Chondrocyte (in vitro differentiated cells): ENCODE results near the gene TBXAS1. TPM values are rescaled to one million over a fixed set of nuclear protein-coding genes. Genes with fewer than 3 reads are reported as not detected.

Experiments
- DNase-seq: peaks from one replicate; pipeline ENCODE4 v3.0.0; 2021; ENCODE audit warnings: mixed read lengths, low spot score
- H3K27ac Mint-ChIP-seq: one replicate; pipeline ENCODE4 v1.8.0; 2021; ENCODE audit warnings: mild to moderate bottlenecking, moderate library complexity, mixed read lengths; ENCODE audit not compliant: unreplicated experiment
- H3K27me3 Mint-ChIP-seq: 2 replicates; pipeline ENCODE4 v1.8.0; 2021; ENCODE audit warnings: low read depth, mixed read lengths
- H3K36me3 Mint-ChIP-seq: 2 replicates; pipeline ENCODE4 v1.8.0; 2021; ENCODE audit warnings: low read depth, mixed read lengths
- H3K4me1 Mint-ChIP-seq: 2 replicates; pipeline ENCODE4 v1.8.0; 2021; ENCODE audit warnings: low read depth, mild to moderate bottlenecking, mixed read lengths
- H3K4me3 Mint-ChIP-seq: one replicate; pipeline ENCODE4 v1.8.0; 2021; ENCODE audit warnings: mild to moderate bottlenecking, moderate library complexity, mixed read lengths; ENCODE audit not compliant: unreplicated experiment
- H3K9me3 Mint-ChIP-seq: 2 replicates; pipeline ENCODE4 v1.8.0; 2021; ENCODE audit warnings: low read depth, mixed read lengths
- CTCF ChIP-seq: fragments of 200-600 bp; sonication (generic); IDR thresholded peaks from 2 replicates; pipeline ENCODE4 v1.5.0; 2021; ENCODE audit warnings: antibody characterized with exemption, mild to moderate bottlenecking, moderate library complexity
- total RNA-seq: library from RNA; stranded (reverse); gene quantifications from 3 replicates; pipeline ENCODE4 v1.2.1, GENCODE V29; 2021

Gene TBXAS1
- total RNA-seq, 1 donor from 2014 or later, result 2.4 TPM

- Mint-ChIP-seq H3K27me3 (no peaks in the 10 kb centered on the region), H3K4me1 (no peaks in the 10 kb centered on the region), H3K9me3 (peaks cover 43% of the 10 kb centered on the region), H3K27ac (no peak overlapping the region), H3K36me3 (peaks cover 17% of the 10 kb centered on the region), H3K4me3 (no peak overlapping the region)
- no peak for TF ChIP-seq CTCF
- DNase-seq, result no peak
Measured at GRCh38 chr7:140069298-140069949, 240.4 kb downstream of the TBXAS1 start.

Other genes starting within 250 kb of the TBXAS1 start
- gene HIPK2, start 51.3 kb upstream of the TBXAS1 start, total RNA-seq, result 71.2 to 75.6 TPM (median 72.3 TPM) in 3 replicates
- gene PARP12, start 233.7 kb downstream of the TBXAS1 start, total RNA-seq, result 6.8 to 9.8 TPM (median 8.7 TPM) in 3 replicates